GM23338 (cell line): Measurements from ENCODE around the gene GAB2. TPM values are rescaled to one million over a fixed set of nuclear protein-coding genes. Genes with fewer than 3 reads are reported as not detected.
A peak's percentile ranks its signal among the peaks of the same experiment; 100 is the strongest.

Experiments used
- ATAC-seq: fragments of 200-7000 bp; cut with Tn5 transposase; 3 replicates; pipeline ENCODE4 v1.9.1; 2020
- DNase-seq: peaks from one replicate; pipeline ENCODE4 v3.0.0-alpha.2; 2015; ENCODE audit warnings: low spot score
- H2AFZ ChIP-seq: fragments of 200-600 bp; sonication (generic); 2 replicates; pipeline ENCODE4 v1.8.0; 2016; ENCODE audit warnings: antibody characterized with exemption, mild to moderate bottlenecking, moderate library complexity
- H3F3A ChIP-seq: fragments of 200-600 bp; sonication (generic); replicated peaks from 2 replicates; pipeline ENCODE4 v1.8.0; 2017; ENCODE audit warnings: antibody characterized with exemption, mixed run types, low read depth
- H3K27ac ChIP-seq: fragments of 200-600 bp; sonication (generic); 2 replicates; pipeline ENCODE4 v1.6.1; 2016; ENCODE audit warnings: low read depth
- H3K27me3 ChIP-seq: fragments of 200-600 bp; sonication (generic); 2 replicates; pipeline ENCODE4 v1.8.0; 2016; ENCODE audit warnings: mild to moderate bottlenecking, mixed run types, moderate library complexity; ENCODE audit not compliant: insufficient read depth
- H3K36me3 ChIP-seq: fragments of 200-600 bp; sonication (generic); 2 replicates; pipeline ENCODE4 v1.8.0; 2016; ENCODE audit warnings: mild to moderate bottlenecking; ENCODE audit not compliant: insufficient read depth
- H3K4me1 ChIP-seq: fragments of 200-600 bp; sonication (generic); 2 replicates; pipeline ENCODE4 v1.8.0; 2016; ENCODE audit warnings: mild to moderate bottlenecking, moderate library complexity; ENCODE audit not compliant: insufficient read depth
- H3K4me2 ChIP-seq: fragments of 200-600 bp; sonication (generic); 2 replicates; pipeline ENCODE4 v1.7.1; 2017; ENCODE audit warnings: mixed run types
- H3K4me3 ChIP-seq: fragments of 200-600 bp; sonication (generic); 2 replicates; pipeline ENCODE4 v1.6.1; 2016; ENCODE audit warnings: mixed run types
- H3K79me2 ChIP-seq: fragments of 200-600 bp; sonication (generic); replicated peaks from 2 replicates; pipeline ENCODE4 v1.8.0; 2017; ENCODE audit warnings: mild to moderate bottlenecking; ENCODE audit not compliant: insufficient read depth
- H3K9me2 ChIP-seq: fragments of 200-600 bp; sonication (generic); 2 replicates; pipeline ENCODE4 v1.8.0; 2017; ENCODE audit not compliant: insufficient read depth
- H4K20me1 ChIP-seq: fragments of 200-600 bp; sonication (generic); replicated peaks from 2 replicates; pipeline ENCODE4 v1.8.0; 2017; ENCODE audit warnings: mild to moderate bottlenecking; ENCODE audit not compliant: insufficient read depth
- H3K27ac Mint-ChIP-seq: 2 replicates; pipeline ENCODE4 v1.8.0; 2020; ENCODE audit warnings: inconsistent platforms, mild to moderate bottlenecking, moderate library complexity, mixed read lengths
- H3K27me3 Mint-ChIP-seq: 3 replicates; pipeline ENCODE4 v1.8.0; 2022; ENCODE audit warnings: low read depth, mild to moderate bottlenecking, moderate library complexity, mixed read lengths, inconsistent platforms; ENCODE audit not compliant: insufficient read depth, poor library complexity
- H3K36me3 Mint-ChIP-seq: 3 replicates; pipeline ENCODE4 v1.8.0; 2021; ENCODE audit warnings: low read depth, mild to moderate bottlenecking, inconsistent platforms, moderate library complexity, mixed read lengths
- H3K4me1 Mint-ChIP-seq: 3 replicates; pipeline ENCODE4 v1.8.0; 2020; ENCODE audit warnings: mild to moderate bottlenecking, inconsistent platforms, mixed read lengths
- H3K4me3 Mint-ChIP-seq: 3 replicates; pipeline ENCODE4 v1.8.0; 2021; ENCODE audit warnings: moderate library complexity, mild to moderate bottlenecking, inconsistent platforms, mixed read lengths
- H3K9me3 Mint-ChIP-seq: 3 replicates; pipeline ENCODE4 v1.8.0; 2020; ENCODE audit warnings: moderate library complexity, mild to moderate bottlenecking, inconsistent platforms, mixed read lengths
- CREB1 ChIP-seq: fragments of 250-450 bp; sonication (Bioruptor Pico); IDR thresholded peaks from 2 replicates; pipeline ENCODE4 v1.5.0; 2020; ENCODE audit warnings: low read depth, mild to moderate bottlenecking, moderate library complexity
- ETS1 ChIP-seq: IDR thresholded peaks from 2 replicates; pipeline ENCODE4 v1.6.1; 2016; ENCODE audit warnings: antibody characterized with exemption
- POLR2AphosphoS5 ChIP-seq: IDR thresholded peaks from 2 replicates; pipeline ENCODE4 v1.6.1; 2016; ENCODE audit warnings: antibody characterized with exemption, low read depth
- ZNF331 ChIP-seq: fragments of 250-450 bp; sonication (Bioruptor Pico); IDR thresholded peaks from 2 replicates; pipeline ENCODE4 v1.5.0; 2020; ENCODE audit warnings: low read depth, mild to moderate bottlenecking, moderate library complexity
- polyA plus RNA-seq: library from polyadenylated mRNA; unstranded; fragments of >200 nt; fragmentation: Nextera tagmentation; extraction: Ambion mirVana; gene quantifications from 2 replicates; pipeline ENCODE4 v1.2.1, GENCODE V29; 2016
- total RNA-seq: library from RNA; depleted of rRNA; stranded (reverse); fragments of >200 nt; shearing (Covaris generic); gene quantifications from 2 replicates; pipeline ENCODE4 v1.2.3, GENCODE V29; 2014
- TF ChIP-seq, protein P1 (sequence below), 2 experiments: fragments of 200-600 bp in 1 of 2; sonication (generic) in 1 of 2; conservative IDR thresholded peaks; 2 replicates each; pipeline versions ENCODE4 v1.5.1 to v1.6.1; 2016 to 2017; ENCODE audit warnings: antibody characterized with exemption in 2 of 2, low read depth in 2 of 2, mild to moderate bottlenecking in 2 of 2, moderate library complexity in 1 of 2
- TF ChIP-seq, protein P2 (sequence below): fragments of 250-450 bp; sonication (Bioruptor Pico); IDR thresholded peaks from 2 replicates; pipeline ENCODE4 v1.5.0; 2020; ENCODE audit warnings: mild to moderate bottlenecking, moderate library complexity
- TF ChIP-seq, protein P3 (sequence below): IDR thresholded peaks from one replicate; pipeline ENCODE4 v1.6.1; 2018; ENCODE audit warnings: antibody characterized with exemption; ENCODE audit not compliant: unreplicated experiment

Gene GAB2
- total and polyA plus RNA-seq, 2 experiments from 2014 or later = 2.0 to 10.8 TPM

- H3K27ac ChIP-seq = no peak overlapping the region
- no peak overlapping the region for H2AFZ ChIP-seq
- no peak for ATAC-seq
- no peak overlapping the region for H3K4me2 ChIP-seq
- H3K4me1 ChIP-seq = peaks cover 6% of the 10 kb centered on the region; the same call in 1 of the 2 replicates
- H3K4me1 Mint-ChIP-seq = peaks cover 4% of the 10 kb centered on the region; the same call in 2 of the 3 replicates
- peaks cover 5% of the 10 kb centered on the region; the same call in 2 of the 3 replicates for H3K36me3 Mint-ChIP-seq
- no peaks in the 10 kb centered on the region for H3K9me2 ChIP-seq
- H3K4me3 ChIP-seq = no peak overlapping the region
- no peak overlapping the region for H3K27ac Mint-ChIP-seq
- H3K27me3 ChIP-seq = no peaks in the 10 kb centered on the region
- no peaks in the 10 kb centered on the region for H3K36me3 ChIP-seq
- peaks cover 3% of the 10 kb centered on the region for H3K9me3 Mint-ChIP-seq
- H4K20me1 ChIP-seq = no peaks in the 10 kb centered on the region; the same call in 1 of the 2 replicates
- DNase-seq = no peak
- H3K4me3 Mint-ChIP-seq = no peak overlapping the region
- TF ChIP-seq, protein P1, sequence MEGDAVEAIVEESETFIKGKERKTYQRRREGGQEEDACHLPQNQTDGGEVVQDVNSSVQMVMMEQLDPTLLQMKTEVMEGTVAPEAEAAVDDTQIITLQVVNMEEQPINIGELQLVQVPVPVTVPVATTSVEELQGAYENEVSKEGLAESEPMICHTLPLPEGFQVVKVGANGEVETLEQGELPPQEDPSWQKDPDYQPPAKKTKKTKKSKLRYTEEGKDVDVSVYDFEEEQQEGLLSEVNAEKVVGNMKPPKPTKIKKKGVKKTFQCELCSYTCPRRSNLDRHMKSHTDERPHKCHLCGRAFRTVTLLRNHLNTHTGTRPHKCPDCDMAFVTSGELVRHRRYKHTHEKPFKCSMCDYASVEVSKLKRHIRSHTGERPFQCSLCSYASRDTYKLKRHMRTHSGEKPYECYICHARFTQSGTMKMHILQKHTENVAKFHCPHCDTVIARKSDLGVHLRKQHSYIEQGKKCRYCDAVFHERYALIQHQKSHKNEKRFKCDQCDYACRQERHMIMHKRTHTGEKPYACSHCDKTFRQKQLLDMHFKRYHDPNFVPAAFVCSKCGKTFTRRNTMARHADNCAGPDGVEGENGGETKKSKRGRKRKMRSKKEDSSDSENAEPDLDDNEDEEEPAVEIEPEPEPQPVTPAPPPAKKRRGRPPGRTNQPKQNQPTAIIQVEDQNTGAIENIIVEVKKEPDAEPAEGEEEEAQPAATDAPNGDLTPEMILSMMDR (conservative IDR thresholded peaks at IDR 0.05; ENCODE audit: low read depth in 2 of 2) = 0 out of 4 replicates have a peak, but pooled peaks of 1 of the 2 experiments have one; percentile 8
- TF ChIP-seq ETS1 = no peak
- no peak for TF ChIP-seq POLR2AphosphoS5
- no peaks in the 10 kb centered on the region for H3F3A ChIP-seq
- no peaks in the 10 kb centered on the region for H3K79me2 ChIP-seq
- no peaks in the 10 kb centered on the region for H3K27me3 Mint-ChIP-seq
Measured at GRCh38 chr11:78266451-78266850, 151.2 kb downstream of the GAB2 start.

DNA sequence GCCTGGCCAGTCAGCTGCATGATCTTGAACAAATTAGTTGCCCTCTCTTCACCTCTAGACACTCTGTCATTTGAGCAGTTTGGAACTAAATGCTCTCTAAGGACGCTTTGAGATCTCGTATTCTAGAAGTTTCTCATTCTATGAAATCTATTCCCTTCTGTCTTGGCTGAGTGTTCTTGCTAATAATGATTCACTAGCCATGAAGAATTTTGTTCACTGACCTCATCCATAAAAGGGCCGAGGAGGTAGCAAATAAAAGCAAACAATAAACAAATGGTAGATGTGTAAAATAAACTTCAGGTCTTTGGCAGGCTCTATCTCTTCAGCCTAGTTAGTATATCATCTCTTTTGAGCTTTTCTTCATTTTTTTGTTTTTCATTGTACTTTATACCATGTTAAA lies 152.3 kb downstream of the GAB2 start:
- Histone ChIP-seq H3K4me3 (no peak overlapping the region), H3K9me2 (no peaks in the 10 kb centered on the region), H3F3A (no peaks in the 10 kb centered on the region), H3K4me1 (peaks cover 11% of the 10 kb centered on the region; the same call in 1 of the 2 replicates), H3K79me2 (no peaks in the 10 kb centered on the region), H3K27ac (no peak overlapping the region), H3K27me3 (no peaks in the 10 kb centered on the region), H3K4me2 (no peak overlapping the region), H3K36me3 (no peaks in the 10 kb centered on the region), H2AFZ (no peak overlapping the region), H4K20me1 (no peaks in the 10 kb centered on the region; the same call in 1 of the 2 replicates)
- H3K36me3 Mint-ChIP-seq = no peaks in the 10 kb centered on the region
- ATAC-seq = no peak
- DNase-seq = no peak
- H3K27ac Mint-ChIP-seq = no peak overlapping the region
- H3K9me3 Mint-ChIP-seq = no peaks in the 10 kb centered on the region
- H3K27me3 Mint-ChIP-seq = no peaks in the 10 kb centered on the region
- no peak overlapping the region for H3K4me3 Mint-ChIP-seq
- H3K4me1 Mint-ChIP-seq = peaks cover 9% of the 10 kb centered on the region; the same call in 2 of the 3 replicates
- TF ChIP-seq CREB1 (CRISPR knock-in tag) (no peak), ZNF331 (CRISPR knock-in tag) (no peak)
- TF ChIP-seq, protein P2, sequence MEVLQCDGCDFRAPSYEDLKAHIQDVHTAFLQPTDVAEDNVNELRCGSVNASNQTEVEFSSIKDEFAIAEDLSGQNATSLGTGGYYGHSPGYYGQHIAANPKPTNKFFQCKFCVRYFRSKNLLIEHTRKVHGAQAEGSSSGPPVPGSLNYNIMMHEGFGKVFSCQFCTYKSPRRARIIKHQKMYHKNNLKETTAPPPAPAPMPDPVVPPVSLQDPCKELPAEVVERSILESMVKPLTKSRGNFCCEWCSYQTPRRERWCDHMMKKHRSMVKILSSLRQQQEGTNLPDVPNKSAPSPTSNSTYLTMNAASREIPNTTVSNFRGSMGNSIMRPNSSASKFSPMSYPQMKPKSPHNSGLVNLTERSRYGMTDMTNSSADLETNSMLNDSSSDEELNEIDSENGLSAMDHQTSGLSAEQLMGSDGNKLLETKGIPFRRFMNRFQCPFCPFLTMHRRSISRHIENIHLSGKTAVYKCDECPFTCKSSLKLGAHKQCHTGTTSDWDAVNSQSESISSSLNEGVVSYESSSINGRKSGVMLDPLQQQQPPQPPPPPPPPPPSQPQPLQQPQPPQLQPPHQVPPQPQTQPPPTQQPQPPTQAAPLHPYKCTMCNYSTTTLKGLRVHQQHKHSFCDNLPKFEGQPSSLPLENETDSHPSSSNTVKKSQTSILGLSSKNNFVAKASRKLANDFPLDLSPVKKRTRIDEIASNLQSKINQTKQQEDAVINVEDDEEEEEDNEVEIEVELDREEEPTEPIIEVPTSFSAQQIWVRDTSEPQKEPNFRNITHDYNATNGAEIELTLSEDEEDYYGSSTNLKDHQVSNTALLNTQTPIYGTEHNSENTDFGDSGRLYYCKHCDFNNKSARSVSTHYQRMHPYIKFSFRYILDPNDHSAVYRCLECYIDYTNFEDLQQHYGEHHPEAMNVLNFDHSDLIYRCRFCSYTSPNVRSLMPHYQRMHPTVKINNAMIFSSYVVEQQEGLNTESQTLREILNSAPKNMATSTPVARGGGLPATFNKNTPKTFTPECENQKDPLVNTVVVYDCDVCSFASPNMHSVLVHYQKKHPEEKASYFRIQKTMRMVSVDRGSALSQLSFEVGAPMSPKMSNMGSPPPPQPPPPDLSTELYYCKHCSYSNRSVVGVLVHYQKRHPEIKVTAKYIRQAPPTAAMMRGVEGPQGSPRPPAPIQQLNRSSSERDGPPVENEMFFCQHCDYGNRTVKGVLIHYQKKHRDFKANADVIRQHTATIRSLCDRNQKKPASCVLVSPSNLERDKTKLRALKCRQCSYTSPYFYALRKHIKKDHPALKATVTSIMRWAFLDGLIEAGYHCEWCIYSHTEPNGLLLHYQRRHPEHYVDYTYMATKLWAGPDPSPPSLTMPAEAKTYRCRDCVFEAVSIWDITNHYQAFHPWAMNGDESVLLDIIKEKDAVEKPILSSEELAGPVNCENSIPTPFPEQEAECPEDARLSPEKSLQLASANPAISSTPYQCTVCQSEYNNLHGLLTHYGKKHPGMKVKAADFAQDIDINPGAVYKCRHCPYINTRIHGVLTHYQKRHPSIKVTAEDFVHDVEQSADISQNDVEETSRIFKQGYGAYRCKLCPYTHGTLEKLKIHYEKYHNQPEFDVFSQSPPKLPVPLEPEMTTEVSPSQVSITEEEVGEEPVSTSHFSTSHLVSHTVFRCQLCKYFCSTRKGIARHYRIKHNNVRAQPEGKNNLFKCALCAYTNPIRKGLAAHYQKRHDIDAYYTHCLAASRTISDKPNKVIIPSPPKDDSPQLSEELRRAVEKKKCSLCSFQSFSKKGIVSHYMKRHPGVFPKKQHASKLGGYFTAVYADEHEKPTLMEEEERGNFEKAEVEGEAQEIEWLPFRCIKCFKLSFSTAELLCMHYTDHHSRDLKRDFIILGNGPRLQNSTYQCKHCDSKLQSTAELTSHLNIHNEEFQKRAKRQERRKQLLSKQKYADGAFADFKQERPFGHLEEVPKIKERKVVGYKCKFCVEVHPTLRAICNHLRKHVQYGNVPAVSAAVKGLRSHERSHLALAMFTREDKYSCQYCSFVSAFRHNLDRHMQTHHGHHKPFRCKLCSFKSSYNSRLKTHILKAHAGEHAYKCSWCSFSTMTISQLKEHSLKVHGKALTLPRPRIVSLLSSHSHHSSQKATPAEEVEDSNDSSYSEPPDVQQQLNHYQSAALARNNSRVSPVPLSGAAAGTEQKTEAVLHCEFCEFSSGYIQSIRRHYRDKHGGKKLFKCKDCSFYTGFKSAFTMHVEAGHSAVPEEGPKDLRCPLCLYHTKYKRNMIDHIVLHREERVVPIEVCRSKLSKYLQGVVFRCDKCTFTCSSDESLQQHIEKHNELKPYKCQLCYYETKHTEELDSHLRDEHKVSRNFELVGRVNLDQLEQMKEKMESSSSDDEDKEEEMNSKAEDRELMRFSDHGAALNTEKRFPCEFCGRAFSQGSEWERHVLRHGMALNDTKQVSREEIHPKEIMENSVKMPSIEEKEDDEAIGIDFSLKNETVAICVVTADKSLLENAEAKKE (CRISPR knock-in tag) = no peak
- TF ChIP-seq, protein P3, sequence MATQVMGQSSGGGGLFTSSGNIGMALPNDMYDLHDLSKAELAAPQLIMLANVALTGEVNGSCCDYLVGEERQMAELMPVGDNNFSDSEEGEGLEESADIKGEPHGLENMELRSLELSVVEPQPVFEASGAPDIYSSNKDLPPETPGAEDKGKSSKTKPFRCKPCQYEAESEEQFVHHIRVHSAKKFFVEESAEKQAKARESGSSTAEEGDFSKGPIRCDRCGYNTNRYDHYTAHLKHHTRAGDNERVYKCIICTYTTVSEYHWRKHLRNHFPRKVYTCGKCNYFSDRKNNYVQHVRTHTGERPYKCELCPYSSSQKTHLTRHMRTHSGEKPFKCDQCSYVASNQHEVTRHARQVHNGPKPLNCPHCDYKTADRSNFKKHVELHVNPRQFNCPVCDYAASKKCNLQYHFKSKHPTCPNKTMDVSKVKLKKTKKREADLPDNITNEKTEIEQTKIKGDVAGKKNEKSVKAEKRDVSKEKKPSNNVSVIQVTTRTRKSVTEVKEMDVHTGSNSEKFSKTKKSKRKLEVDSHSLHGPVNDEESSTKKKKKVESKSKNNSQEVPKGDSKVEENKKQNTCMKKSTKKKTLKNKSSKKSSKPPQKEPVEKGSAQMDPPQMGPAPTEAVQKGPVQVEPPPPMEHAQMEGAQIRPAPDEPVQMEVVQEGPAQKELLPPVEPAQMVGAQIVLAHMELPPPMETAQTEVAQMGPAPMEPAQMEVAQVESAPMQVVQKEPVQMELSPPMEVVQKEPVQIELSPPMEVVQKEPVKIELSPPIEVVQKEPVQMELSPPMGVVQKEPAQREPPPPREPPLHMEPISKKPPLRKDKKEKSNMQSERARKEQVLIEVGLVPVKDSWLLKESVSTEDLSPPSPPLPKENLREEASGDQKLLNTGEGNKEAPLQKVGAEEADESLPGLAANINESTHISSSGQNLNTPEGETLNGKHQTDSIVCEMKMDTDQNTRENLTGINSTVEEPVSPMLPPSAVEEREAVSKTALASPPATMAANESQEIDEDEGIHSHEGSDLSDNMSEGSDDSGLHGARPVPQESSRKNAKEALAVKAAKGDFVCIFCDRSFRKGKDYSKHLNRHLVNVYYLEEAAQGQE = no peak
